Hematopoietic multipotent progenitor cell (in vitro differentiated cells): ENCODE measurements around the gene BMAL1. TPM values are rescaled to one million over a fixed set of nuclear protein-coding genes. Genes with fewer than 3 reads are reported as not detected.
"Not testable (repeated sequence)": the region's sequence is repeated elsewhere in the genome, so short reads cannot be mapped to it uniquely, and the experiment has no call there.

Source experiments
- DNase-seq, 3 donors: peaks; one replicate each; pipeline ENCODE4 v3.0.0-alpha.2; 2011 to 2015; ENCODE audit warnings: low read depth in 2 of 3, low spot score in 2 of 3
- total RNA-seq: library from RNA; depleted of rRNA; stranded (reverse); fragments of >200 nt; gene quantifications from one replicate; pipeline ENCODE4 v1.2.3, GENCODE V29; 2012

The BMAL1 gene
- total RNA-seq, 1 donor: 3.0 TPM

- DNase-seq: no peak
These were observed 90.5 kb downstream of the BMAL1 start for GRCh38 chr11:13368041-13368446.

GRCh38 chr11:13373216-13373615 is 95.6 kb downstream of the BMAL1 start:
- no peak for DNase-seq

- no peak for DNase-seq
These were observed 98.2 kb downstream of the BMAL1 start for GRCh38 chr11:13375798-13376197.

GRCh38 chr11:13376402-13376801 is 98.8 kb downstream of the BMAL1 start:
- DNase-seq: no peak

GRCh38 chr11:13376838-13377237 is 99.2 kb downstream of the BMAL1 start:
- no peak for DNase-seq

DNA sequence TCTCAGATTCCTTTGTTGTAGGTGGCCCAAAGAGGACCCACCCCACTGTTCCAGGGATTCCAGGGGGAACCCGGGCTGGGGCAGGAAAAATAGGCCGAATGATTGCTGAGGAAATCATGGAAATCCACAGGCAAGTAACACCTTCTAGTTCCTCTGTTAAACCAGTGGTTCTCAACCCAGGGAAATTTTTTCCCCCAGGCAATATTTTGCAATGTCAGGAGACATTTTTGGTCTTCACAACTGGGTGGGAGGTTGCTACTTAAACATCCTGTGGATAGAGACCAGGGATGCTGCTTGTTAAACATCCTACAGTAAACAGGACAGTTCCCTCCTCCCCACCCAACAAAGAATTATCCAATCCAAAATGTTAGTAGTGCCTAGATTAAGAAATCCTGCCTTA is 100.7 kb downstream of the BMAL1 start:
- DNase-seq: no peak

DNA sequence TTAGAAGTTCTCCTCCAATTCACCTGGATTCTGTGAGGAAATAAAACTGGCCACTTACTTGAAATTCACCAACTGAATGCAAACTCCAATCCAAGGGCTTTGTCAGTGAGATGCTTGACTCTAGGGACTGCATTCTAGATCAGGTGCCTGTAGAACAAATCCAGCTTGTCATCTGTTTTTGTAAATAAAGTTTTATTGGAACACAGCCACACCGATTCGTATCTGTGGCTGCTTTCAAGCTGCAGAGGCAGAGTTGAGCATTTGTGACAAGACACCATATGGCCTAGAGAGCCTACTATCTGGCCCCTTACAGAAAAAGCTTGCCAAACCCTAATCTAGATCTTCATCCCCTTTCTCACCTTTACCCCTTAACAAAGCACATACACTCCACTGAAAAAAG is 103.1 kb downstream of the BMAL1 start:
- DNase-seq: no peak

GRCh38 chr11:13382751-13383150 is 105.2 kb downstream of the BMAL1 start:
- no peak for DNase-seq

DNA sequence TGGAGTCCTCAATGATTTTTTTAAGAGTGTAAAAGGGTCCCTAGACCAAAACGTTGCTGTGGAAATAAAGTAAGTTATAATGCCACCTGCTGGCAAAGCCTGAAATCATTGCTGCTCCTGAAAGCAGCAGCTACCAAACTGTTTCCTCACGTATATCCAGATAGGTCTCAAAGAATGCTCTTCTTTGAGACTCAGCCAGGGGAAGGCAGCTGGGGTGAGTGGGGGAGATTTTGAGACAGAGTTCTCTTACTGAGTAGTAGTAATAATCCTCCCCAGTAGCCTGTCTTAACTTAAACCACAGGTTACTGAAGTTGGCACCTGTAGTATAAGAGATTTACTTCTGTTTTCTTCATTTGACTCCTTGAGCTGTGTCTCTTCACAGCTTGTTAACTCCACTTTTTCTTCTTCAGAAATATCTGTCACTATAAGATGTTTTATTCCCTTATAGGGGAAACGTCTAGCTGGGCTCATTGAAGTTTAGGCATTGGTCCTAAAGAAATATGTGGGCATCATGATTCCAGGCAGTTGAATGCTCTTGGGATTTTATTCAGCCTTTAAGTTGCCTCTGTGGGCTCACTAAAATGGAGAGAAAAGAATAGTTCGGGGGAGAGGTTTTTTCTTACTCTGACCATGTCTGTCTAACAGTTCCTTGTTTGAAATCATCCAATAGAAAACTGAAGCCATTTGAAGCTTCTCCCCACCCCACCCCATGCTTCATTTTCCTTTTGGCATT is 107.5 kb downstream of the BMAL1 start:
- DNase-seq: peak in 2 of 3 donors; percentile 39 to 62

GRCh38 chr11:13386567-13386966 is 109.0 kb downstream of the BMAL1 start:
- no peak for DNase-seq

DNA sequence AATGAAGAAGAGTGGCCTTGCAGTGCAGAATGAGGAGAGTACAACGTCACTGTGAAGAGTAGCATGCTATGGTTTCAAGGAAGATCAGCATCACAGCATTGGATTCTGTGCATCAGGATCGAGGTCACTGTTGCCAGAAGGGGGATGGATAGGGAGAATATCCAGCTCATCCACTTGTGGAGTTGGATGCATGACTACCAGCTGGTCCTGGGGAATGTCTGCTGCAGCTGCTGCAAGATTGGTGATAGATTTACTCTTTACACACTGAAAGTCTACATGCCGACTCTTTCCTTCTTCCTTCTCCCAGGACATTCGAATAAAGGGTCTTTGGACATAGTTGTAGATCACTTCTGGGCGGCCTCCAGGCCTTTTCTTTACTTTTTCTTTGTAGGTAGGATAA is 111.2 kb downstream of the BMAL1 start:
- no peak for DNase-seq

DNA sequence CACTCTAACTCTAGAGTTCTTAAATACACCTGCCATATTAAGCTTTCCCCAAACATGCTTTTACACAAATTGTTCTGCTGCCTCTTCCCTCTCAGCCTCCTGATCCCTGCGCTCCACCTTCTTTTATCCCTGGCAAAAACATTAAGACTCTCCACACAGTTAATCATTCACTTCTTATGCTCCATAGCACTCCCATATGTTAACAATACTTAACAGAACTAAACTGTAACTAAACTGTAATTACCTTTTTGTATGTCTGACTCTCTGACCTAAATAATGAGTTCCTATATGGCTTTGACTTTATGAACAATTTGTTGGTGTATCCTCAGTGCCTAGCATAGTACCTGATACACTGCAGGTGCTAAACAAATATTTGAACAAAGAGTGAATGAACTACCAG is 113.6 kb downstream of the BMAL1 start:
- no peak for DNase-seq

GRCh38 chr11:13398335-13398734 is 120.7 kb downstream of the BMAL1 start:
- DNase-seq: not testable (repeated sequence)

GRCh38 chr11:13405220-13405619 is 127.6 kb downstream of the BMAL1 start:
- no peak for DNase-seq

- DNase-seq: no peak
These were observed 137.6 kb downstream of the BMAL1 start for GRCh38 chr11:13415201-13415600.

DNA sequence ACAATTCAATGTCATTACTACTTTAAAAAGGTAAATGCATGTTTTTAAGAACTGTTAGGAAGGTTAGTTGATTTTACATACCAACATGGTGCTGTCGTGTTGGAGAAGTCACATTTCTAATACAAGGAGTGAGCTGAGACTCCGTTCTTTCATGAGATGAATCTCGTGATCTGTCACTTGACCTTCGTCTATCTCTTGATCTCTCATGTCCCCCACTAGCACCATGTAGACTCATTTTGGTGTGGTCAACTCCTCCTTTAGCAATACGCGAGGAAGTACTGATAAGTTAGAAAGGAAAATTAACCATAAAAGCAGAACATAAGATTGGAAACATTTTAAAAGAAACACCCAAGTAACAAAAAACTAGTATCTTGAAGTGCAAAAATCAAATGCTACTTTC is 144.0 kb downstream of the BMAL1 start:
- DNase-seq: no peak

GRCh38 chr11:13423372-13423771 is 145.8 kb downstream of the BMAL1 start:
- DNase-seq: no peak

DNA sequence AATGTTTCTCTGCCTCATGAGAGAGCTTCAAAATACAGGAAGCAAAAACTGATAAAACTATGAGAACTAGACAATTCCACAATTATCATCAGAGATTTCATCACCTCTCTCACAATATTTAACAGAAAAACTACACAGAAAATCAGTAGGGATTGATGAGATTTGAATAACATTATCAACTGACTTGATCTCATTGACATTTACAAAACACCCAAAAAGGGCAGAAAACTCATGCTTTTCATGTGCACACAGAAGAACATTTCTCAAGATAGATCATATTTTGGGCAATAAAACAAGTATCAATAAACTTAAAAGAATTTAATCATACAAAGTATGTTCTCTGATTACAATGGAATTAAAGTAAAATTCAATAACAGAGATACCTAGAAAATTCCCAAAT is 149.8 kb downstream of the BMAL1 start:
- peak in 1 of 3 donors; percentile 23 for DNase-seq

DNA sequence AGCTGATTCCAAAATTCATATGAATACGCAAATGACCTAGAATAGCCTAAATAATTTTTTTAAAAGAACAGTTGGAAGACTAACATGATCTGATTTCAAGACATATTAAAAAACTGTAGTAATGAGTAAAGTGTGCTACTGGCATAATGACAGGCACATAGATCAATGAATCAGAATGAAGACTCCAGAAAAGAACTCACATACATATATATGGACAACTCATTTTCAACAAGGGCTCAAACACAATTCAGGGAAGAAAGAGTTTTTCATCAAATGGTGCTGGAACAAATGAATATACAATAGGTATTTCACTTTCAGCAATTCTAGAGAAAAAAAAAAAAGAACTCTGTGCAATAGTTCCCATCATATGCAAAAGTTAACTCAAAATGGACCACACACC is 151.7 kb downstream of the BMAL1 start:
- no peak for DNase-seq

GRCh38 chr11:13429836-13430235 is 152.2 kb downstream of the BMAL1 start:
- DNase-seq: no peak

GRCh38 chr11:13433437-13433836 is 155.8 kb downstream of the BMAL1 start:
- no peak for DNase-seq

DNA sequence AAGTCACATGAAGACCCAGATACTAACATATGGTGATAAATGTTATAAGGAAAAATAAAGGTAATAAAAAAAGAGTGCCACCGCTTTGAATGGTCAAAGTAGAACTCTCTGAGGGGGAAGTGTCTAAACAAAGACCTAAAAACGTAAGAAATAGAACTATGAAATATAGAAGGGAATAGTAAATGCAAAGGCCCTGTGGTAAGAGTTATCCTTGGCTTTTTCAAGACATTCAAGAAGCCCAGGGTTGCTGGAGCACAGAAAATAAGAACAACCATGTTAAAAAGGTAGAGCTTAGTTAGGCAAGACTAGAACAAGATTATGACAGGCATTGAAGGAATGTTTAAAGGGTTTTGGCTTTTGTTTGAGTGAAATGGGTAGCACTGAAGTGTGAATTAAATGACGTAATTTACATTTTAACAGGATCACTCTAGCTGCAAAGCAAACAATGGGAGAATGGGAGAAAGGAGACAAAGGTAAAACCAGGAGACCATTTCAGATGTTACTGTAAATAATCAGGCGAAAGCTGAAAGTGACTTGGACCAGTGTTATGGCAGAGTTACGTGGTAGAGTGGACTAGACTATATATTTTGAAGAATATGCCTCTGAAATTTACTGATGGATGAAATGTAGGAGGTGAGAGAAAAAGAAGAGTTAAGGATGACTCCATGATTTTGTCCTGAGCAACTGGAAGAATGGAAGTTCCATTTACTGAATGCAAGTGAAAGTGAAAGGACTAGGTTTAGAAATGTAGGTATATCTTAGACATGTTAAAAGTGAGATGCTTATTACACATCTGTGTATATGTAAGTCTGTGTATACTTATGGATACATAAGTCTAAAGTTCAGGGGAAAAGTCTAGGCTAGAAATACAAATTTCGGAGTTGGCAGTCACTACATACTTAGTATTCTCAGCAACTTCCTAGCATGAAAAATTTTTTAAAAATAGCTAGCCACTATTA is 156.9 kb downstream of the BMAL1 start:
- DNase-seq: no peak
